Jurkat, Clone E6-1 (cell line): ENCODE data around the gene MTERF4. TPM values are rescaled to one million over a fixed set of nuclear protein-coding genes. Genes with fewer than 3 reads are reported as not detected.

ENCODE experiments used
- DNase-seq: peaks from one replicate; pipeline ENCODE4 v3.0.0-alpha.2; 2011; ENCODE audit warnings: low read depth, low spot score
- H3K4me3 ChIP-seq: 2 replicates; pipeline ENCODE4 v1.5.1; 2011; ENCODE audit warnings: mild to moderate bottlenecking, low read length, control low read depth, moderate library complexity
- polyA plus RNA-seq: library from polyadenylated mRNA; unstranded; fragments of >200 nt; gene quantifications from one replicate; pipeline ENCODE4 v1.2.1, GENCODE V29; 2012; ENCODE audit warnings: missing spikeins; ENCODE audit not compliant: insufficient read length, insufficient read depth

The MTERF4 gene
- polyA plus RNA-seq = 56.7 TPM

- peak; percentile 76 for DNase-seq
- H3K4me3 ChIP-seq = peak within 1 kb of the TSS; percentile 93
These were observed at the start of gene MTERF4 for GRCh38 chr2:241102239-241102803. Gene MTERF4 (minus strand): TSS chr2:241102287. CDS start chr2:241102273, 14 bp downstream.

GRCh38 chr2:241150660-241151530 lies 48.8 kb upstream of the MTERF4 start:
- peak overlapping the region; percentile 88 for H3K4me3 ChIP-seq
- DNase-seq = no peak

- peak within 1 kb of the TSS; percentile 88 for H3K4me3 ChIP-seq
- DNase-seq = peak; percentile 92
These were observed 48.0 kb upstream of the MTERF4 start, which contains the start of gene PPP1R7 for GRCh38 chr2:241149925-241150659. Gene PPP1R7 (plus strand): TSS chr2:241150467. CDS start chr2:241150496, 29 bp downstream.

- DNase-seq = no peak
- H3K4me3 ChIP-seq = peak overlapping the region; percentile 88
These were observed 47.5 kb upstream of the MTERF4 start for GRCh38 chr2:241149675-241149924.

- DNase-seq = peak; percentile 95
- peak within 1 kb of the TSS; percentile 88 for H3K4me3 ChIP-seq
These were observed 47.0 kb upstream of the MTERF4 start, which contains the start of gene PASK for GRCh38 chr2:241148891-241149674. Gene PASK (minus strand): TSS chr2:241149472. CDS start chr2:241143032, 6,440 bp downstream.

GRCh38 chr2:241148239-241148638 lies 46.2 kb upstream of the MTERF4 start:
- H3K4me3 ChIP-seq = peak overlapping the region; percentile 88
- DNase-seq = no peak

- no peak overlapping the region for H3K4me3 ChIP-seq
- no peak for DNase-seq
These were observed 45.2 kb upstream of the MTERF4 start for GRCh38 chr2:241147336-241147735.

GRCh38 chr2:241146286-241146685 lies 44.2 kb upstream of the MTERF4 start:
- H3K4me3 ChIP-seq = no peak overlapping the region
- no peak for DNase-seq

GRCh38 chr2:241142593-241142992 lies 40.5 kb upstream of the MTERF4 start:
- DNase-seq = no peak
- no peak overlapping the region for H3K4me3 ChIP-seq

- no peak overlapping the region for H3K4me3 ChIP-seq
- DNase-seq = no peak
These were observed 40.0 kb upstream of the MTERF4 start for GRCh38 chr2:241142063-241142462.

- H3K4me3 ChIP-seq = no peak overlapping the region
- DNase-seq = no peak
These were observed 39.2 kb upstream of the MTERF4 start for GRCh38 chr2:241141214-241141770.

- no peak overlapping the region for H3K4me3 ChIP-seq
- DNase-seq = no peak
These were observed 38.4 kb upstream of the MTERF4 start for GRCh38 chr2:241140445-241140840.

GRCh38 chr2:241139531-241140444 lies 37.7 kb upstream of the MTERF4 start:
- no peak for DNase-seq
- no peak overlapping the region for H3K4me3 ChIP-seq

- no peak for DNase-seq
- no peak overlapping the region for H3K4me3 ChIP-seq
These were observed 36.4 kb upstream of the MTERF4 start for GRCh38 chr2:241138471-241138870.

GRCh38 chr2:241137276-241138190 lies 35.4 kb upstream of the MTERF4 start:
- H3K4me3 ChIP-seq = no peak overlapping the region
- DNase-seq = no peak

GRCh38 chr2:241136661-241137260 lies 34.7 kb upstream of the MTERF4 start:
- DNase-seq = no peak

More at GRCh38 chr2:241136661-241137260, 34.7 kb upstream of the MTERF4 start:
- no peak overlapping the region for H3K4me3 ChIP-seq
